ENCODE data around the gene UTP18. TPM values are rescaled to one million over a fixed set of nuclear protein-coding genes. Genes with fewer than 3 reads are reported as not detected.

The UTP18 gene
- total and polyA plus RNA-seq, 2 of the 13 experiments (the other 11 are each of a cell fraction or from before 2014, with no cell fraction given), result 35.2 to 104 TPM

GRCh38 chr17:51346218-51346982 is 86.1 kb downstream of the UTP18 start (continued):
- TF ChIP-seq ZNF281 (CRISPR knock-in tag; IDR thresholded peaks at IDR 0.05; ENCODE audit: borderline replicate concordance), result peak; percentile 91
- TF ChIP-seq ZBTB43 (CRISPR knock-in tag; conservative IDR thresholded peaks at IDR 0.05), result peak; percentile 64
- TF ChIP-seq ZSCAN30 (CRISPR knock-in tag; IDR thresholded peaks at IDR 0.05), result no peak
- no peak for TF ChIP-seq RFX5 (IDR thresholded peaks at IDR 0.05; ENCODE audit: low read depth, low read length)
- TF ChIP-seq DDIT3 (CRISPR knock-in tag; IDR thresholded peaks at IDR 0.05), result no peak
- TF ChIP-seq ZNF7 (CRISPR knock-in tag; IDR thresholded peaks at IDR 0.05), result no peak
- no peak for TF ChIP-seq TRIM22 (IDR thresholded peaks at IDR 0.05)
- TF ChIP-seq SETDB1 (CRISPR knock-in tag; IDR thresholded peaks at IDR 0.05; ENCODE audit: borderline replicate concordance), result no peak
- TF ChIP-seq DPF2 (CRISPR knock-in tag; IDR thresholded peaks at IDR 0.05; ENCODE audit: borderline replicate concordance, low read depth), result no peak
- no peak for TF ChIP-seq PAX8 (CRISPR knock-in tag; IDR thresholded peaks at IDR 0.05; ENCODE audit: borderline replicate concordance)
- TF ChIP-seq MLLT10 (CRISPR knock-in tag; IDR thresholded peaks at IDR 0.05), result no peak
- TF ChIP-seq TERF1 (CRISPR knock-in tag; IDR thresholded peaks at IDR 0.05), result no peak
- TF ChIP-seq ZNF615 (CRISPR knock-in tag; IDR thresholded peaks at IDR 0.05; ENCODE audit: borderline replicate concordance), result no peak
- no peak for TF ChIP-seq ZNF674 (CRISPR knock-in tag; IDR thresholded peaks at IDR 0.05; ENCODE audit: low read depth)
- TF ChIP-seq ATF7-NPFF (CRISPR knock-in tag; IDR thresholded peaks at IDR 0.05; ENCODE audit: low read depth), result no peak
- no peak for TF ChIP-seq ZFYVE20 (CRISPR knock-in tag; IDR thresholded peaks at IDR 0.05; ENCODE audit: borderline replicate concordance, low read depth)
- no peak for TF ChIP-seq SOX13 (IDR thresholded peaks at IDR 0.05)
- peak in 1 of 2 experiments; percentile 49; a peak in 2 of 4 replicates for TF ChIP-seq SOX13 (CRISPR knock-in tag; conservative IDR thresholded peaks at IDR 0.05 in 1 of 2, IDR thresholded peaks at IDR 0.05 in 1 of 2)
- no peak for TF ChIP-seq ZNF652 (CRISPR knock-in tag; IDR thresholded peaks at IDR 0.05; ENCODE audit: borderline replicate concordance, low read depth)
- TF ChIP-seq SMC3 (IDR thresholded peaks at IDR 0.05; ENCODE audit: low read length), result no peak
- no peak for TF ChIP-seq TBX3 (IDR thresholded peaks at IDR 0.05; ENCODE audit: borderline replicate concordance)
- no peak; the same call in 1 of the 2 replicates for TF ChIP-seq ZNF589 (CRISPR knock-in tag; conservative IDR thresholded peaks at IDR 0.05)
- TF ChIP-seq ZBTB20 (CRISPR knock-in tag; IDR thresholded peaks at IDR 0.05; ENCODE audit: borderline replicate concordance, low read depth), result no peak

Data from HepG2 (cell line).